Activated CD8-positive, alpha-beta memory T cell treated with anti-CD3 and anti-CD28 coated beads for 24 hours (primary cell): ENCODE measurements around the gene CLDN6.
"Not testable (repeated sequence)": the region's sequence is repeated elsewhere in the genome, so short reads cannot be mapped to it uniquely, and the experiment has no call there.

Source experiments
- DNase-seq: peaks from one replicate; pipeline ENCODE4 v3.0.0-alpha.2; 2020

Gene CLDN6

GRCh38 chr16:3017794-3018506, at the start of gene CLDN6:
CLDN6 (minus strand) TSS chr16:3018183; CDS start chr16:3016021, 2,162 bp downstream.
- DNase-seq, result no peak

- no peak for DNase-seq
Observed at GRCh38 chr16:3066440-3066748, 48.4 kb upstream of the CLDN6 start.

GRCh38 chr16:3065742-3066439, 47.9 kb upstream of the CLDN6 start:
- DNase-seq, result peak; percentile 89

- DNase-seq, result peak; percentile 82
Observed at GRCh38 chr16:3065069-3065741, 47.2 kb upstream of the CLDN6 start, which contains the start of gene IL32. IL32 (plus strand) TSS chr16:3065640; CDS start chr16:3065812, 172 bp downstream.

- DNase-seq, result no peak
Observed at GRCh38 chr16:3063625-3064386, 45.8 kb upstream of the CLDN6 start.

- DNase-seq, result no peak
Observed at GRCh38 chr16:3062553-3062952, 44.6 kb upstream of the CLDN6 start.

- DNase-seq, result no peak
Observed at GRCh38 chr16:3060339-3061127, 42.5 kb upstream of the CLDN6 start.

GRCh38 chr16:3059723-3060242, 41.8 kb upstream of the CLDN6 start:
- no peak for DNase-seq

- DNase-seq, result peak; percentile 97
Observed at GRCh38 chr16:3059041-3059722, 41.2 kb upstream of the CLDN6 start.

GRCh38 chr16:3058139-3059030, 40.4 kb upstream of the CLDN6 start:
- peak; percentile 79 for DNase-seq

GRCh38 chr16:3057181-3058138, 39.5 kb upstream of the CLDN6 start:
- DNase-seq, result no peak

- DNase-seq, result no peak
Observed at GRCh38 chr16:3056336-3057180, 38.6 kb upstream of the CLDN6 start.

- not testable (repeated sequence) for DNase-seq
Observed at GRCh38 chr16:3055734-3056115, 37.7 kb upstream of the CLDN6 start.

- no peak for DNase-seq
Observed at GRCh38 chr16:3054965-3055733, 37.2 kb upstream of the CLDN6 start.

- not testable (repeated sequence) for DNase-seq
Observed at GRCh38 chr16:3053330-3053710, 35.3 kb upstream of the CLDN6 start.

GRCh38 chr16:3052571-3053329, 34.8 kb upstream of the CLDN6 start:
- peak; percentile 70 for DNase-seq

- no peak for DNase-seq
Observed at GRCh38 chr16:3051494-3051893, 33.5 kb upstream of the CLDN6 start.
